ENCODE data around the gene MYO1B. TPM values are rescaled to one million over a fixed set of nuclear protein-coding genes. Genes with fewer than 3 reads are reported as not detected.
A peak's percentile ranks its signal among the peaks of the same experiment; 100 is the strongest.

The MYO1B gene
- 87.2 and 122 TPM in 2 replicates for polyA plus RNA-seq (2011; rRNA removed)
- polyA minus RNA-seq (2011; rRNA and poly(A)+ RNA removed), result 93.1 and 118 TPM in 2 replicates

GRCh38 chr2:191245046-191245868 lies at the start of gene MYO1B:
TSS of gene MYO1B (plus strand) at chr2:191245404. CDS start at chr2:191276896, 31,492 bp downstream.
- TF ChIP-seq, protein P1, sequence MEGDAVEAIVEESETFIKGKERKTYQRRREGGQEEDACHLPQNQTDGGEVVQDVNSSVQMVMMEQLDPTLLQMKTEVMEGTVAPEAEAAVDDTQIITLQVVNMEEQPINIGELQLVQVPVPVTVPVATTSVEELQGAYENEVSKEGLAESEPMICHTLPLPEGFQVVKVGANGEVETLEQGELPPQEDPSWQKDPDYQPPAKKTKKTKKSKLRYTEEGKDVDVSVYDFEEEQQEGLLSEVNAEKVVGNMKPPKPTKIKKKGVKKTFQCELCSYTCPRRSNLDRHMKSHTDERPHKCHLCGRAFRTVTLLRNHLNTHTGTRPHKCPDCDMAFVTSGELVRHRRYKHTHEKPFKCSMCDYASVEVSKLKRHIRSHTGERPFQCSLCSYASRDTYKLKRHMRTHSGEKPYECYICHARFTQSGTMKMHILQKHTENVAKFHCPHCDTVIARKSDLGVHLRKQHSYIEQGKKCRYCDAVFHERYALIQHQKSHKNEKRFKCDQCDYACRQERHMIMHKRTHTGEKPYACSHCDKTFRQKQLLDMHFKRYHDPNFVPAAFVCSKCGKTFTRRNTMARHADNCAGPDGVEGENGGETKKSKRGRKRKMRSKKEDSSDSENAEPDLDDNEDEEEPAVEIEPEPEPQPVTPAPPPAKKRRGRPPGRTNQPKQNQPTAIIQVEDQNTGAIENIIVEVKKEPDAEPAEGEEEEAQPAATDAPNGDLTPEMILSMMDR (IDR thresholded peaks at IDR 0.05; ENCODE audit: insufficient read depth, low read depth, low read length), result peak; percentile 47
- Histone ChIP-seq H3K36me3 (ENCODE audit: control insufficient read depth, insufficient read depth, low read length) (no peaks in the 10 kb centered on the region), H3K27me3 (ENCODE audit: control insufficient read depth, insufficient read depth, low read length) (no peaks in the 10 kb centered on the region), H3K4me3 (ENCODE audit: low read depth, low read length) (peak within 1 kb of the TSS; percentile 88)
- DNase-seq (ENCODE audit: low read depth), result no peak
- ChIA-PET CTCF (interaction anchor here (1.0 to 3.1 kb wide), 6 partner anchors 13 to 256 kb away, joined by 3 to 23 read pairs (median 3); no protein-coding TSS in a partner anchor), POLR2A (no interaction called here)

DNA sequence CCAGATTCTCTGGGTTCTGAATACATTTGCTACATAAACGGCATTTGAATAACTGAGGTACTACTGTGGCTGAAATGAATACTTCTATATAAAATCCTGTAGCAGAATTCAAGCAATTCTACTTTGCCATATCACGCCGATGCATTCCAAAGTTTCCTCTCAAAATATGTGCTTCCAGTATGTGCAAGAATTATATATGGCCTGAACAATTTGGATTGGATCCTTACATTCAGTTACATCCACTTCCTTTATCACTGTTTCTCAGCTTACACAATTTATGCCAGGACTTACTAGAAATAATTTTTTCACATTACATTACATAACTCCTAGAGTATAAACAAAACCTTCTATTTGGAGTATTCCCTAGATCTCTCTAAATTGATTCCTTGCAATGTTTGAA lies 48.1 kb upstream of the MYO1B start:
- TF ChIP-seq, protein P1 (IDR thresholded peaks at IDR 0.05; ENCODE audit: insufficient read depth, low read depth, low read length), result no peak
- ChIA-PET POLR2A (no interaction called here), CTCF (interaction anchor here (1.2 kb wide), 1 partner anchor 22 kb away, joined by 3 read pairs; no protein-coding TSS in a partner anchor)
- no peak overlapping the region for H3K4me3 ChIP-seq (ENCODE audit: low read depth, low read length)
- no peaks in the 10 kb centered on the region for H3K36me3 ChIP-seq (ENCODE audit: control insufficient read depth, insufficient read depth, low read length)
- no peak for DNase-seq (ENCODE audit: low read depth)
- no peaks in the 10 kb centered on the region for H3K27me3 ChIP-seq (ENCODE audit: control insufficient read depth, insufficient read depth, low read length)

- H3K27me3 ChIP-seq (ENCODE audit: control insufficient read depth, insufficient read depth, low read length), result no peaks in the 10 kb centered on the region
- H3K36me3 ChIP-seq (ENCODE audit: control insufficient read depth, insufficient read depth, low read length), result no peaks in the 10 kb centered on the region
- ChIA-PET POLR2A (no interaction called here), CTCF (interaction anchor here (0.7 to 1.1 kb wide), 3 partner anchors 8 to 146 kb away, joined by 3 read pairs; no protein-coding TSS in a partner anchor)
- H3K4me3 ChIP-seq (ENCODE audit: low read depth, low read length), result no peak overlapping the region
- TF ChIP-seq, protein P1 (IDR thresholded peaks at IDR 0.05; ENCODE audit: insufficient read depth, low read depth, low read length), result no peak
- DNase-seq (ENCODE audit: low read depth), result no peak
Measured at GRCh38 chr2:191198271-191198670, 46.9 kb upstream of the MYO1B start.

- ChIA-PET POLR2A (no interaction called here), CTCF (interaction anchor here (0.6 to 1.0 kb wide), 2 partner anchors 320 to 329 kb away, joined by 3 to 4 read pairs; no protein-coding TSS in a partner anchor)
- TF ChIP-seq, protein P1 (IDR thresholded peaks at IDR 0.05; ENCODE audit: insufficient read depth, low read depth, low read length), result no peak
- Histone ChIP-seq H3K27me3 (ENCODE audit: control insufficient read depth, insufficient read depth, low read length) (no peaks in the 10 kb centered on the region), H3K36me3 (ENCODE audit: control insufficient read depth, insufficient read depth, low read length) (no peaks in the 10 kb centered on the region), H3K4me3 (ENCODE audit: low read depth, low read length) (no peak overlapping the region)
- DNase-seq (ENCODE audit: low read depth), result no peak
Measured at GRCh38 chr2:191199929-191200512, 45.2 kb upstream of the MYO1B start.

DNA sequence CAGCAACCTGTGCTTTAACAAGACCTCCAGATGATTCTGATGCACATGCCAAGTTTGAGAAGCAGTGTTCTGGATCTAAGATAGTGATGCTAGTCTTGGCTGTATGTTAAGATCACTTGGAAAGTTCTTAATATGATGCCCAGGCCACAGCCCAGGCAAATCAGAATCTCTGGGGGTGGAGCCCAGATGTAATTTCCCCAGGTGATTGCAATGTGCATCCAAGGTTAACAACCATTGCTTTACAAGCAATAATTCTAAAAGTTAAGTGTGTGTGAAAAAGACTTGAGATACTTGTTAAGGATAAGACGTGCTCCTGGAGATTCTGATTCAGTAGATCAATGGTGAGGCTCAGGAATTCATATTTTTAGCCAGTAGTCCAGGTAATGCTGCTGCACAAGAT lies 44.3 kb upstream of the MYO1B start:
- POLR2A ChIA-PET, result no interaction called here

More for the DNA sequence above, 44.3 kb upstream of the MYO1B start:
- DNase-seq (ENCODE audit: low read depth), result no peak
- Histone ChIP-seq H3K27me3 (ENCODE audit: control insufficient read depth, insufficient read depth, low read length) (no peaks in the 10 kb centered on the region), H3K4me3 (ENCODE audit: low read depth, low read length) (no peak overlapping the region), H3K36me3 (ENCODE audit: control insufficient read depth, insufficient read depth, low read length) (no peaks in the 10 kb centered on the region)
- CTCF ChIA-PET, result interaction anchor here (0.6 to 1.0 kb wide), 2 partner anchors 17 to 319 kb away, joined by 3 to 4 read pairs; no protein-coding TSS in a partner anchor
- TF ChIP-seq, protein P1 (IDR thresholded peaks at IDR 0.05; ENCODE audit: insufficient read depth, low read depth, low read length), result no peak

Measured in BJ (cell line).